Suppressor macrophage treated with lipopolysaccharide for 1 hour (primary cell): ENCODE results near the gene TLCD1.
"Not testable (repeated sequence)": the region's sequence is repeated elsewhere in the genome, so short reads cannot be mapped to it uniquely, and the experiment has no call there.

Source experiments
- DNase-seq, 3 donors: peaks; one replicate each; pipeline ENCODE4 v3.0.0-alpha.2; 2020 to 2022

The TLCD1 gene

GRCh38 chr17:28726627-28727491 is 826 bp upstream of the TLCD1 start:
- DNase-seq, result peak; percentile 95 to 96 (median 95)

- peak in 1 of 3 donors; percentile 33 for DNase-seq
Measured at GRCh38 chr17:28725660-28726225, 290 bp downstream of the TLCD1 start.

GRCh38 chr17:28725166-28725659 is 820 bp downstream of the TLCD1 start:
- DNase-seq, result no peak

DNA sequence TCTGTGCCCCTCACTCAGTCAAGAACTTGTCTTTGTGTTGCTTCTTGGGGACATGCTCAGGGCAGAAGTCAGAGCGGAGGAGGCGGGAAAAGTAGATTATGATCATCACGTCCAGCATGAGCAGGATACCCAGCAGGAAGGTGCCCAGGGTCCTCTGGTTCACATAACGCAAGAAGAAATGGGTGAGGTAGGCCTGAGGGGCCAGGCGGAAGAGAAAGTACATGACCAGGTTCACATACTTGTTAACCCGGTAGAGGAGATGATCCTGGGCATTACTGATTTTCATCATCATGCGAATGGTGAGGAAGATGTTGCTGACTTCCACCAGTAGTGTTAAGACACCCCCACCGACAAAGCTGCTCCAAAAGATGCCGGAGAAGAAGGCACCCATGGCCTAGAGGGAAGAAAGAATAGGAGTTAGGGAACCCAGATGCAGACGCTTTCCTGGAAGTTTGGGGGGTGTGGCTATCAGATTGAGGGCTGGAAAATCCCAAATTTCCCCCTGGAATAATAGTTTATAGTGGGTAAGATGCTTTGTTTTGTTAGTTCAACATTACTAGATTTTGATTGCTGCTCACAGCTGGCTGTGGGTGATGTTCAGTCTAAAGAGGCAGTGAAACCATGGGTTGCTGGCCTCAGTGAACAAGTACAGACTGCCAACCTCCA is 1.4 kb downstream of the TLCD1 start:
- no peak for DNase-seq

GRCh38 chr17:28723836-28724499 is 2.1 kb downstream of the TLCD1 start:
- not testable (repeated sequence) for DNase-seq

DNA sequence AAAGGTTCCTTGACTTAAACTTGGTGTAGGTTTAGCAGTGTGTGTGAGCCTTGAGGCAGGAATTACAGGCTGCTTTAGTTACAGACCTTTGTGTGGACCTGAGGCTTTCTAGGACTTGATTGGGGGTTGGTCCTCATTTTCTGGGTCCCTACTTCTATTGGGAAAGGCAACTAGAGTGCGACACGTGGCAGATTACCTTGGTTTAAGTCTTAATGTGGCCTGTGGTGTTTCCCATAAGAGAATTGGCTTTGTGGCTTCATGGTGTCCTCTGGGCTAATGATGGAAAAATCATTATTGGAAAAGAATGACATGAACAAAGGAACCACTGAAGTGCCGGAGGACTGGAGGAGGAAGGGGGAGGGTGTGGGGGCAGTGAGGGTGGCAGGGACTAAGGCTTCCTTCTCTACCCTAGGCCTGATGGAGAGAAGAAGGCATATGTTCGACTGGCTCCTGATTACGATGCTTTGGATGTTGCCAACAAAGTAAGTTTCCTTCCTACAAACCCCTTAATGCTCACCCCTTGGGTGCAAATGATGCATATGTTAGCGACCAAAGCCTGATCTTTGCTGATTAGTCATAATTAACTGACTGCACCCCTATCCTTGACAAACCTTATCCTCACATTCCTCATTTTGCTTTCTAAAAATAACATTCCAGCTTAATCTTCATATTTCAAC is 2.7 kb downstream of the TLCD1 start:
- DNase-seq, result no peak

DNA sequence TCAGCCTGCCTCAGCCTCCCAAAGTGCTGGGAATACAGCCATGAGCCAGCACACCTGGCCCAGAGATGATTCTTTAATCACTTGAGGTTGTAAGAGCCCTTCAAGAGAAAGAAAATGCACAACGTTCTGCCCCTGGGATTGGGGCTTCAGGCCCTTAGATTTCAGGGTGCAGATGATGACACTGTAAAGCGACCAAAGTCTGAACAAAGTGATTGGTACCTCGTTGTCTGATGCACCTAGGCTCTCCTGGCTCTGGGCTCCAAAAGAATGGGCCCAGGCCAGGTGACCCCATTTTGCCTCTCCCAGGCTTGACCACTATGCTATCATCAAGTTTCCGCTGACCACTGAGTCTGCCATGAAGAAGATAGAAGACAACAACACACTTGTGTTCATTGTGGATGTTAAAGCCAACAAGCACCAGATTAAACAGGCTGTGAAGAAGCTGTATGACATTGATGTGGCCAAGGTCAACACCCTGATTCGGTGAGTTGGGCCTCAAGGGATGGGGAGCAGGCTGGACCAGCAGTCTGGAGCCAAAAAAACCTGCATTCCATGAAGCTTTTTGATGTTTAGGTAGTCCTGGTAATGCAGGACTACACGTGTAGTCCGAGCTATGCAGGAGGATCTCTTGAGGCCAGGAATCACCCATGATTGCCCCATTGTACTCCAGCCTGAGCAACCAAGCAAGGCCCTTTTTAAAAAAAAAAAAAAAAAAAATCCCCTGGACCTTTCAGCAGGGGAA is 3.4 kb downstream of the TLCD1 start:
- no peak for DNase-seq

DNA sequence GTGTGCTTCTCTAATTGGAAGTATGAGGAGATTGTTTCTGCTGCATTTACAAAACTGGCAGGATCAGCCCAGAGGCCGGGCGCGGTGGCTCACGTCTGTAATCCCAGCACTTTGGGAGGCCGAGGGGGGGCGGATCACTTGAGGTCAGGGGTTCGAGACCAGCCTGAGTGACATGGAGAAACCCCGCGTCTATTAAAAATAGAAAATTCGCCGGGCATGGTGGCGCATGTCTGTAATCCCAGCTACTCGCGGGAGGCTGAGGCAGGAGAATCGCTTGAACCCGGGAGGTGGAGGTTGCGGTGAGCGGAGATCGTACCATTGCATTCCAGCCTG is 5.1 kb downstream of the TLCD1 start:
- not testable (repeated sequence) for DNase-seq

DNA sequence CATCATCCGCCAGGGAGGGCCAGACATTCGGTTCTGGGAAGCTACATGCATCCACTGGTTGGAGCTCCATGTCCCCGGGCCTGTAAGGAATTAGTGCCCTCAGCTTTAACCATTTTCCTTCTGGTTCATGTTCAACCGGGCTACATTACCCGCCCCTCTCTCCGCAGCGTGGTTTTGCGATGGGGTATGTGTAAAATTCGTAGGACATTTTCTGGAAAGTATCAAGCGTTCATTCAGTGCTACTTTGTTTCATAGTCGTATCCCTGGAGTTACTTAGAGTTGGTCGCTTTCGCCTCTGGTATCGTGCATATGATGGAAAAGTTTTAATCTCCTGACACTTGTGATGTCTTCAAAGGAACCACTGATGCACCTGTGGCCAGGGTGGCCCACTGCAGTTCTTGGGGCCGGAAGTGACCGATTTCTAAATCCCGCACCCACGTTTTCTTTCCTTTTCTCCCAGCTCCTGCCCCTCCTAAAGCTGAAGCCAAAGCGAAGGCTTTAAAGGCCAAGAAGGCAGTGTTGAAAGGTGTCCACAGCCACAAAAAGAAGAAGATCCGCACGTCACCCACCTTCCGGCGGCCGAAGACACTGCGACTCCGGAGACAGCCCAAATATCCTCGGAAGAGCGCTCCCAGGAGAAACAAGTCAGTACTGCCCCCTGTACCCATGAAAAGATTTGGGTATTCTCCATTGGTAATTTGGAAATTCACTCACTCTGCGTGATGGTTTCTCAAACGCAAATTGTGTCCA is 5.6 kb downstream of the TLCD1 start:
- DNase-seq, result peak; percentile 18 to 32 (median 20)

- no peak for DNase-seq
Measured at GRCh38 chr17:28719021-28719433, 7.0 kb downstream of the TLCD1 start.

DNA sequence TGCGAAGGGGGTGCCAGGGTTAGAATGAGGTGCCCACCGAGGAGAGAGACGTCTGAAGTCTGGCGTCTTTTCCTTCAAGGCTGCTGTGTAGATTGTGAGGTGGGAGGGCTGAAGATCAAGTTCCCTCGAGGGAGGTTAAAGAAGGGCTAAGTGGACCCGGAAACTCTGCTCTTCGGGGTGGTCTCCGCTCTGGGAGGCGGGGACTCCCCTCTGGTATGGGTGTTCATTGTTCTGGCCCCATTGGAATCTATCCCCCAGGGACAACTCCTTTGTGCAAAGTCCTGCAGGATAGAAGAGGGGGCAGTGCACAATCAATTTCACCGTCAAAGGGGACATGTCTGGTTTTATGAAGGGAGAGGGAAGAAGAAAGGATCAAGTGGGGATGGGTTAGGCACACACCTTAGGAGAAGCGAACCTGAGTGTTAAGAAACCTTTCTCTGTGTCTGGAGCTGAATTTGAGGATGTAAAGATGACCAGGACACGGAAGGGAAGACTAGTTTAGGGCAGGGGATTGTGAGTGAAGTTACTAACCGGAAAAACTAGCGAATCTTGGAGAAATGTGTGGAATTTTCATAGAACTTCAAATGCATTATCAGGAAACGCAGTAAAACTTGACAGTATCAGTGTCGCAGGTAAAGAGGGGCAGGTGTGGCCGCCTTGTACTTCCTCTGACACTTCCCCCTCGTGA is 7.6 kb downstream of the TLCD1 start:
- DNase-seq, result no peak

- DNase-seq, result peak; percentile 58 to 75 (median 65)
Measured at GRCh38 chr17:28717578-28718332, 8.3 kb downstream of the TLCD1 start, which contains the start of gene RAB34. RAB34 (minus strand) TSS chr17:28717868; CDS start chr17:28717266, 602 bp downstream.

GRCh38 chr17:28716740-28717577 is 9.1 kb downstream of the TLCD1 start:
- no peak for DNase-seq

- DNase-seq, result no peak
Measured at GRCh38 chr17:28715217-28715616, 10.8 kb downstream of the TLCD1 start.

DNA sequence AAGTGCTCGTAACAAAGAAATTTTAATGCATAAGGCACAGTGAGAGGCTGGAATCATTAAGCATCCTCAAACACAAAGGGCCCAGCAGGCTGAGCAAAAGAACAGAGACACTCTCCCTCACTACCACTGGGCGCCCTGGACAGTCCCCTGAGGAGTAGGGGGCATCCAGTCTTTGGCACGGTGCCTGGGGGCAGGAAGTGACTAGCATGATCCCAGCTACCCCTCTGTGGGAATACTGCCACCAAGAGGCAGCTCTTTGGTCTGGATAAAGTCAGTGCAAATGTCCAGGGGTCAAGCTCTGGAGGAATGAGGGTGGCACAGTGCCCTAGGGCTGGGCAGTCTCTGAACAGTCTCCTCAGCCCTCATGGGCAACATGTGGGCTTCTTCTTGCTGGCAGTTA is 11.8 kb downstream of the TLCD1 start:
- DNase-seq, result no peak

DNA sequence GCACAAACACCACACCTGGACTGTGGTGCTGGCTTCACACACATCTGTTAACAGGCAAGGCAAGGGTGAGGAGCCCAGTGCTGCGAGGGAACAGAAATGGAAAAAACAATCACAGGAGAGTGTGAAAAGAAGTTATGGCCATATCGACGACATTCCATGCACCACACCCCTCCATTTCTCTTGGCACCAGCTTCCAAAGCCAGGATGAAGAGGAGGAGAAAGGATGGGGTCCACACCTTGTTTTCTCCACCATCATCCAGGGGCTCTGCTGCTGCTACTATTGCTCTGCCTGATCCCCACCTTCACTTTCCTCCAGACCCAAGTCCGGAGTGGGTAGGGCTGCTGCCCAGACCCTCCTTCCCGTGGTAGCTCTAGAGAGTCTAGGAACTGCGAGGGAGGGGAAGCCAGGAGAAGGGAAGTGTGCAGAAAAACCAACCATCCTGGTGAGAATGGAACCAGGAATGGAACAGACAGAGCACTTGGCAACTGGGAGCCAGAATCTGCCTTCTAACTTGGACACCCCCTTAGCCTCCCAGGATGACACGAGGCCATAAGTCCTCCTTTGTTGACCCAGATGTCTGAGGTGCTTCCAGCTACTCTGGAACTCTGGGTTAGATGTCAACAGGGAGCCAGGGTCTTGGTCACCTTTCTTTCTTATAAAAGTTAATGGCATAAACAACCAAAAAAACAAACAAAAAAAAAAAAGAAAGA is 13.2 kb downstream of the TLCD1 start:
- DNase-seq, result no peak

- peak; percentile 82 to 88 (median 84) for DNase-seq
Measured at GRCh38 chr17:28712032-28712704, 13.9 kb downstream of the TLCD1 start.

- DNase-seq, result no peak
Measured at GRCh38 chr17:28711723-28712031, 14.4 kb downstream of the TLCD1 start, which contains the start of gene PROCA1. PROCA1 (minus strand) TSS chr17:28711888; CDS start chr17:28711660, 228 bp downstream.
